D721Med (cell line): Measurements from ENCODE around the gene ROR1.

Experiments
- DNase-seq: peaks from one replicate; pipeline ENCODE4 v3.0.0; 2011; ENCODE audit warnings: low spot score; ENCODE audit not compliant: insufficient read length
- FAIRE-seq: peaks from 2 replicates; lab custom pipeline; 2011; peaks lifted over from hg19 to GRCh38; lab: Jason Lieb, UNC
- CTCF ChIP-seq: IDR thresholded peaks from 2 replicates; pipeline ENCODE4 v1.5.1; 2012; ENCODE audit warnings: mild to moderate bottlenecking, control low read depth; ENCODE audit not compliant: insufficient read depth; ENCODE audit errors: missing control alignments

ROR1 gene

GRCh38 chr1:63969441-63969901, 195.7 kb downstream of the ROR1 start:
- no peak for DNase-seq
- no peak for FAIRE-seq
- TF ChIP-seq CTCF, result no peak

DNA sequence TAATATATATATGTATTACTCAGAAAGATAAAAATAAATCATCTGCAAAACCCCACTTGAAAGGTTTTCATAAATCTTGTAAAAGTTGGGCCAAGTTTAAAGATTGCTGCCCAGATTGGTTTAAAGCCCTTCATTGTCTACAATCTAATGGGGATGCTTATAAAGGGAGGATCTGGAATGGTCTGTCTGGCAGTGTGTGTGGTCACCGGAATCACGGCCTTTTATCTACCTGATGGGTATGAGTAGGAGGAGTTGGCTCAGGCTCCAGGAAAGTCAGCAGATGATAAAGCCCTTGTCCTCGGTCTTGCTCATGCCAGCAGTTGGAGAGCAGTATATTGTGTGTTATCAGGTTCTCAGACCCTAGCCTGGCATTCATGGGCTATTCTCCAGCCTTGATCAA, 197.7 kb downstream of the ROR1 start:
- TF ChIP-seq CTCF, result no peak

DNA sequence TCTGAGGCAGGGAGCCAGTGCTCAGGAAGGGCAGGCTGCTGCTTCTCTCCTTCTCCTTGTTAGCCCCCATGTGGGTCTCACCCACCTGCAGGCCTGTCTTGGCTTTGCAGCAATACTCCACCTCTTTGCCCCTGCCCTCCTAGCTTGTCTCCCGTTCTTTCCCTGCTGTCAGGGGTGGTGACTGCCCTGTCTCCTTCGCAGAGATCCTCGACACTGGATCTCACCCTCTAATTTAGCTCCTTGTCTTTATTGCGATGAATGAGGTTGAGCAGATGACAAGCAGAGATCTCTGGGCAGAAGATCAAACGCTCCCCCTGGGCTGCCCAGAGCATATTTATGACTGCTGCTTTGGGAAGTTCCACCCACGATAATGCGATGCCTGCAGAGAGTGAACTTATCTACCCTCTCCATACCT, 199.2 kb downstream of the ROR1 start:
- DNase-seq, result no peak
- no peak for TF ChIP-seq CTCF
- FAIRE-seq, result no peak

More for the DNA sequence above, 197.7 kb downstream of the ROR1 start:
- DNase-seq (no peak), FAIRE-seq (no peak)

DNA sequence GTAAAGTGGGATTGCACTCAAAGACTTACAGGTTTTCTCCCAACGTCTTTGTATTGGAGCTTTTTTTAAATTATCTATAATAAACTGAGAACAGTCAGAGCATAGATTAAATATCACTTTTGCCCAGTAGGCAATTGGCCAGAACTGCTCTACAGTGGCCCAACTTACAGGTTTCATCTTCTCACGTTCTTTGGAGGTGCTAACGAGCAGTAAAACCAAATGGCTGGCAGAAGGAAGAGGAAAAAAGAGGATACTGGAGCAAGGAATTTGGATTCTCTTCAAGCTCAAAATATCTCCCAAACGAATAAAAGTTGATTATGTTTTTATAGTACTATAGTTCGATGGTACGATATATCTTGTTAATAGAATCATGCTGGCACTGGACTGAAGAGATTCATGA, 201.1 kb downstream of the ROR1 start:
- no peak for TF ChIP-seq CTCF
- FAIRE-seq, result no peak
- no peak for DNase-seq

- no peak for TF ChIP-seq CTCF
- FAIRE-seq, result no peak
- DNase-seq, result no peak
Observed at GRCh38 chr1:63975481-63975880, 201.7 kb downstream of the ROR1 start.

DNA sequence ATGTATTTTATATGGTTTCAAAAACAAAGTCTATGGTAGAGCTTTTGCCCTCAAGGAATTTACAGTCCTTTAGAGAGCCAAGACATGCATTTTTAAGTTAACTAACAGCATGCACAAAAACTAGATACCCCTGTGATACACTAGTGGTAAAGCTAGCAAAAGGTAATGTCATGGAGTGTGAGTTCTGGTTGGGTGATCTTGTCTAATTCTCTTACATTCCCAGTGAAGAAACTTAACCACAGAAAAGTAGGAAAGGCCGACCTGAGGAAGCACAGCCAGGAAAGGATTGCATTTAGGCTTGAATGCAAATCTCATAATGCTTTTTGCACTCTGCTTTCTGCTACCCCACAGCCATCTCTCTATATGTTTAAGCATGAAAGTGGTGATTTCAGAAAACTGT, 202.2 kb downstream of the ROR1 start:
- no peak for TF ChIP-seq CTCF
- DNase-seq (no peak), FAIRE-seq (no peak)

- FAIRE-seq (no peak), DNase-seq (no peak)
- TF ChIP-seq CTCF, result no peak
Observed at GRCh38 chr1:63977466-63977865, 203.6 kb downstream of the ROR1 start.
